Gastroesophageal sphincter (tissue), 4 donors: Measurements from ENCODE around the gene OXGR1. TPM values are rescaled to one million over a fixed set of nuclear protein-coding genes. Genes with fewer than 3 reads are reported as not detected.

Experiments
- ATAC-seq: fragments of 150-250 bp; one replicate; pipeline ENCODE4 v1.9.1; 2016; ENCODE audit warnings: mild to moderate bottlenecking, moderate library complexity
- H3K27ac ChIP-seq, 4 donors: fragments of 200-600 bp; sonication (generic) in 3 of 4; 1 replicate in 3 of 4; 2 replicates in 1 of 4; pipeline ENCODE4 v1.5.1; 2016 to 2019
- H3K27me3 ChIP-seq: fragments of 200-600 bp; sonication (generic); one replicate; pipeline ENCODE4 v1.5.1; 2019
- H3K36me3 ChIP-seq, 2 donors: fragments of 200-600 bp; sonication (generic); one replicate each; pipeline ENCODE4 v1.5.1; 2019; ENCODE audit warnings: control low read depth in 1 of 2
- H3K4me1 ChIP-seq, 3 donors: fragments of 200-600 bp; sonication (generic); 1 replicate in 2 of 3; 2 replicates in 1 of 3; pipeline ENCODE4 v1.5.1; 2016 to 2019; ENCODE audit warnings: control low read depth in 2 of 3
- H3K4me3 ChIP-seq, 2 donors: fragments of 200-600 bp; sonication (generic); one replicate each; pipeline ENCODE4 v1.5.1; 2019; ENCODE audit warnings: mild to moderate bottlenecking in 1 of 2, moderate library complexity in 1 of 2
- H3K9me3 ChIP-seq, 3 donors: fragments of 200-600 bp; sonication (generic); one replicate each; pipeline ENCODE4 v1.5.1; 2017 to 2019; ENCODE audit warnings: control low read depth in 2 of 3
- EP300 ChIP-seq: sonication (generic); formaldehyde crosslinking; IDR thresholded peaks from one replicate; pipeline ENCODE4 v1.6.1; 2017; ENCODE audit warnings: antibody characterized with exemption, mild to moderate bottlenecking
- POLR2A ChIP-seq, 2 donors: fragments of 450-650 bp; IDR thresholded peaks; one replicate each; pipeline ENCODE4 v1.6.1; 2017; ENCODE audit warnings: antibody characterized with exemption in 2 of 2, mild to moderate bottlenecking in 2 of 2, moderate library complexity in 1 of 2
- POLR2AphosphoS5 ChIP-seq: sonication (generic); formaldehyde crosslinking; IDR thresholded peaks from one replicate; pipeline ENCODE4 v1.6.1; 2017; ENCODE audit warnings: antibody characterized with exemption
- WGBS, 2 donors: methylation state at CpG; one replicate each; pipeline ENCODE4 v1.1.5; 2018; ENCODE audit warnings: low coverage in 1 of 2; 5-methylcytosine and 5-hydroxymethylcytosine counted together
- total RNA-seq, 4 donors: library from RNA; depleted of rRNA; stranded (reverse); fragments of >200 nt; gene quantifications; one replicate each; pipeline ENCODE4 v1.1.0, GENCODE V29; 2016
- TF ChIP-seq, protein P1 (sequence below), 4 experiments: fragments of 200-600 bp in 2 of 4; fragments of 450-650 bp in 2 of 4; sonication (generic) in 1 of 4; IDR thresholded peaks; one replicate each; pipeline ENCODE4 v1.5.1; 2017 to 2019; ENCODE audit warnings: antibody characterized with exemption in 4 of 4, mild to moderate bottlenecking in 2 of 4, moderate library complexity in 2 of 4

The OXGR1 gene
- total RNA-seq, 4 donors from 2014 or later: 0.40 to 0.77 (median 0.47) TPM; not detected in 1

DNA sequence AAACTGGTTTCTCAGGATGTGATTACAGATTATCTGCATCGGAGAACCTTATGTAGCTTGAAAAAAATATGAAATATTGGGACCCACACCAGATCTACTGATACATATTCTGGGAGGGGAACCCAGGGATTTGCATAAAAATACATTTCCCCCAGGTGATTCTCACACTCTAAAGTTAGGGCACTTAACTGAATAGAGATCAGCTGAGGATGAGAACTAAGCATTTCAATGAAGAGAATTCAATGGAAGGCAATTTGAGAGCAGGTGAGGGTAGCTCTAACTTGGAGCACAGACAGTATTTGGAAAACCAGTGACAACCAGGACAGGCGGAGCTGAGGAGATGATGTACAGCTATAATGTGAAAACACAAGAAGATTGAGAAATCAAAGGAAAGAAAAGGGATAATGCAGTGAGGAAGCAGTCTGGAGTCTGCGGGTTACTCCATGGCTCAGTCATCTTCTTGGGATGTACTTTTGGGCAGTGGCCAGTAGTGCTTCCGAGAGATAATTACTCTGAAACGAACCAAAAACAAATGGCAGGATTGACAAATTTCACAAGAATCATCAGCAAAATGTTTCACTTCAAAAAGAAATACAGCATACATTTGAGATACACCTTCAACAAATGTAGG lies 6.1 kb upstream of the OXGR1 start:
- Histone ChIP-seq H3K27ac (no peak overlapping the region), H3K36me3 (no peaks in the 10 kb centered on the region), H3K27me3 (peaks cover 18% of the 10 kb centered on the region), H3K4me3 (no peak overlapping the region), H3K4me1 (no peaks in the 10 kb centered on the region), H3K9me3 (no peaks in the 10 kb centered on the region)
- TF ChIP-seq EP300 (no peak), POLR2A (IDR thresholded peaks at IDR 0.05) (no peak), POLR2AphosphoS5 (no peak)
- TF ChIP-seq, protein P1, sequence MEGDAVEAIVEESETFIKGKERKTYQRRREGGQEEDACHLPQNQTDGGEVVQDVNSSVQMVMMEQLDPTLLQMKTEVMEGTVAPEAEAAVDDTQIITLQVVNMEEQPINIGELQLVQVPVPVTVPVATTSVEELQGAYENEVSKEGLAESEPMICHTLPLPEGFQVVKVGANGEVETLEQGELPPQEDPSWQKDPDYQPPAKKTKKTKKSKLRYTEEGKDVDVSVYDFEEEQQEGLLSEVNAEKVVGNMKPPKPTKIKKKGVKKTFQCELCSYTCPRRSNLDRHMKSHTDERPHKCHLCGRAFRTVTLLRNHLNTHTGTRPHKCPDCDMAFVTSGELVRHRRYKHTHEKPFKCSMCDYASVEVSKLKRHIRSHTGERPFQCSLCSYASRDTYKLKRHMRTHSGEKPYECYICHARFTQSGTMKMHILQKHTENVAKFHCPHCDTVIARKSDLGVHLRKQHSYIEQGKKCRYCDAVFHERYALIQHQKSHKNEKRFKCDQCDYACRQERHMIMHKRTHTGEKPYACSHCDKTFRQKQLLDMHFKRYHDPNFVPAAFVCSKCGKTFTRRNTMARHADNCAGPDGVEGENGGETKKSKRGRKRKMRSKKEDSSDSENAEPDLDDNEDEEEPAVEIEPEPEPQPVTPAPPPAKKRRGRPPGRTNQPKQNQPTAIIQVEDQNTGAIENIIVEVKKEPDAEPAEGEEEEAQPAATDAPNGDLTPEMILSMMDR (IDR thresholded peaks at IDR 0.05): no peak
- ATAC-seq: no peak
- 61 to 68% methylated on average over 5 of the region's 5 CpGs for WGBS, 2 donors

DNA sequence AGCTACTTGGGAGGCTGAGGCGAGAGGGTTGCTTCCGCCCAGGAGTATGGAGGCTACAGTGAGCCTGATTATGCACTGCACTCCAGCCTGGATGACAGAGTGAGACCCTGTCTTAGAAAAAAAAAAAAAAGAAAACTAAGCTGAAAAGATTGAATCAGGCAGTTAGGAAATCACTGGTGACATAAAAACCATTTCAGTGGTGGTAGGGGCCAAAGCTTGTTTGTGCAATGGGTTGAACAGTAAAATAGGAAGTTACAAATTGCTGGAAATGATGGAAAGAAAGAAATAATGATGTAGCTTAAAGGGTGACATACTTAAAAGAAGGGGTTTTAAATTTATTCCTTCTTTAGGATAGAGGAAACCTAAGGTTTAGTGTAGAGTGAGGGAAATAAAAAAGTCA lies 4.8 kb upstream of the OXGR1 start:
- no peaks in the 10 kb centered on the region for H3K36me3 ChIP-seq
- TF ChIP-seq EP300 (no peak), POLR2A (IDR thresholded peaks at IDR 0.05) (no peak), POLR2AphosphoS5 (no peak)
- TF ChIP-seq, protein P1 (IDR thresholded peaks at IDR 0.05): no peak
- H3K4me3 ChIP-seq: no peak overlapping the region
- H3K9me3 ChIP-seq: no peaks in the 10 kb centered on the region
- no peak overlapping the region for H3K27ac ChIP-seq
- H3K27me3 ChIP-seq: peaks cover 31% of the 10 kb centered on the region
- no peak for ATAC-seq
- H3K4me1 ChIP-seq: peaks cover 0 to 9% (median 5%) of the 10 kb centered on the region in 3 donors
- 94% methylated on average over 2 of the region's 2 CpGs; no CpG with 5 or more reads in 1 of the 2 donors for WGBS, 2 donors

DNA sequence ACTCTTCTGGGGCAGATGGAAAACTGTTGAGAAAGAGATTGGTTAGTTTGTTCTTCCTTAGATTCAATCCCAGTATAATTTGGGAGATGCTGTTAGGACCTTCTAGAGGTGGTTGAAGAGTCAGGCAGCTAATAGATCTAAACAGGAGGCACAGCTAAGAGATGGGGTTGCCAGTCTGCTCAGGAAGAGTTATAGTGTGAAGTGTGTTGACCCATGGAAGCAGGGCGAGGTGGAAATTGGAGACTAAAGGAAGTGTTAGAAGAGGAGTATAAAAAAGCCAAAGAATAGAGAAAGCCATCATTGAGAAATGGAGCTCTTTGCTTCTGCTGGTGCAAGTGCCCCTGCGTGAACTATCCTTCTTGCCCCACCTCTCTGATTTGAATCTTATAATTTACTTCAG lies 3.8 kb upstream of the OXGR1 start:
- Histone ChIP-seq H3K9me3 (no peaks in the 10 kb centered on the region), H3K27me3 (peaks cover 42% of the 10 kb centered on the region), H3K4me1 (peaks cover 0 to 16% (median 9%) of the 10 kb centered on the region in 3 donors), H3K36me3 (no peaks in the 10 kb centered on the region), H3K27ac (no peak overlapping the region), H3K4me3 (no peak overlapping the region)
- WGBS, 2 donors: 71 to 77% methylated on average over 2 of the region's 2 CpGs
- TF ChIP-seq POLR2A (IDR thresholded peaks at IDR 0.05) (no peak), POLR2AphosphoS5 (no peak), EP300 (no peak)
- TF ChIP-seq, protein P1 (IDR thresholded peaks at IDR 0.05): no peak
- no peak for ATAC-seq

DNA sequence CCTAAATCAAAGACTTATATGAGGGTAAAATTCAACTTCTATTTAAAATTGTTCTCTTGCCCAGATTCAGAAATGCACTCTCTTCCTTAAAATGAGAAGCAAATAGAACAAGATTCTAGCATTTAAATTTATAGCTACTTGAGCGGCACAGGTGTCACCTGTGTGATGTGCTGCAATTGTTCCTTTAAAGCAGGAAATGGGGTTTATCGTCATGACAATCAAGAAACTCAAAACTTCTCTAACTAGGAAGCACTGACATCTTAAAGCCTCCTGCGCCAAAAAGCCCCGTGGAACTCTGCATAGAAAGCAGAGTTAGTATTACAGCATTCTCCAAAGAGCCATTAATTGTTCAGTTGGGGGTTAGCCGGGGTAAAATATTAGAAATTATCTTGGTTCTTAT lies 2.6 kb upstream of the OXGR1 start:
- TF ChIP-seq EP300 (no peak), POLR2AphosphoS5 (no peak), POLR2A (IDR thresholded peaks at IDR 0.05) (no peak)
- TF ChIP-seq, protein P1 (IDR thresholded peaks at IDR 0.05): no peak

DNA sequence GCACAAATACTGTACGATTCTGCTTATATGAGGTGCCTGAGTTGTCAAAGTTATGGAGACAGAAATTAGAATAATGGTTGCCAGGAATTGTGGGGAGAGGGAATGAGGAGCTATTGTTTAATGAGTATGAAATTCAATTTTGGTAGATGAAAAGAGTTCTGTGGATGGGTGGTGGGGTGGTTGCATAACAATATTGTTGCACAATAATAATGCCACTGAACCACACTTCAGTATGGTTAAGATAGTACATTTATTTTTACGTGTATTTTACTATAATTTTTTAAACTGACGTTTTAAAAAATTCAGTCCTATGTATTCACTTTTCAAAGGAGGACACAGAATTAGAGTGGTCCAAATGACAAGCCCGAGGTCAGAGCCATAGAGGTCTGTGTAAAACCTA lies 1.8 kb upstream of the OXGR1 start:
- Histone ChIP-seq H3K9me3 (no peaks in the 10 kb centered on the region), H3K36me3 (no peaks in the 10 kb centered on the region), H3K27me3 (peaks cover 44% of the 10 kb centered on the region), H3K27ac (no peak overlapping the region), H3K4me3 (no peak overlapping the region), H3K4me1 (peaks cover 0 to 16% (median 9%) of the 10 kb centered on the region in 3 donors)
- WGBS, 2 donors: 62 to 76% methylated on average over 4 of the region's 4 CpGs
- ATAC-seq: no peak
- TF ChIP-seq, protein P1 (IDR thresholded peaks at IDR 0.05): no peak
- TF ChIP-seq EP300 (no peak), POLR2A (IDR thresholded peaks at IDR 0.05) (no peak), POLR2AphosphoS5 (no peak)

More for the DNA sequence above, 2.6 kb upstream of the OXGR1 start:
- H3K9me3 ChIP-seq: no peaks in the 10 kb centered on the region
- WGBS, 2 donors: 66 to 84% methylated on average over 5 of the region's 5 CpGs
- H3K4me3 ChIP-seq: no peak overlapping the region
- H3K27ac ChIP-seq: no peak overlapping the region
- no peak for ATAC-seq
- H3K27me3 ChIP-seq: peaks cover 44% of the 10 kb centered on the region
- no peaks in the 10 kb centered on the region for H3K36me3 ChIP-seq
- H3K4me1 ChIP-seq: peaks cover 0 to 16% (median 9%) of the 10 kb centered on the region in 3 donors
